GM21423 (cell line): ENCODE measurements around the gene POP7.
"Not testable (repeated sequence)": the region's sequence is repeated elsewhere in the genome, so short reads cannot be mapped to it uniquely, and the experiment has no call there.

Experiments used
- ATAC-seq: cut with Tn5 transposase; IDR thresholded peaks from one replicate; pipeline ENCODE4 v1.9.1; 2021; ENCODE audit warnings: mild to moderate bottlenecking, moderate library complexity; ENCODE audit not compliant: unreplicated experiment

The POP7 gene

GRCh38 chr7:100723732-100724275 lies 17.9 kb downstream of the POP7 start:
- no peak for ATAC-seq

GRCh38 chr7:100724364-100724763 lies 18.4 kb downstream of the POP7 start:
- ATAC-seq: not testable (repeated sequence)

GRCh38 chr7:100726996-100727761 lies 21.3 kb downstream of the POP7 start:
- no peak for ATAC-seq

- ATAC-seq: no peak
Measured at GRCh38 chr7:100728196-100728595, 22.3 kb downstream of the POP7 start.

GRCh38 chr7:100730136-100730800 lies 24.3 kb downstream of the POP7 start:
- no peak for ATAC-seq

- no peak for ATAC-seq
Measured at GRCh38 chr7:100731937-100732636, 26.2 kb downstream of the POP7 start.

- ATAC-seq: no peak
Measured at GRCh38 chr7:100735730-100736129, 29.8 kb downstream of the POP7 start.

GRCh38 chr7:100736671-100737070 lies 30.8 kb downstream of the POP7 start:
- ATAC-seq: no peak

- ATAC-seq: no peak
Measured at GRCh38 chr7:100739934-100740333, 34.0 kb downstream of the POP7 start.

GRCh38 chr7:100744605-100745004 lies 38.7 kb downstream of the POP7 start:
- no peak for ATAC-seq

GRCh38 chr7:100745184-100745583 lies 39.3 kb downstream of the POP7 start:
- no peak for ATAC-seq

GRCh38 chr7:100752994-100753393 lies 47.1 kb downstream of the POP7 start:
- no peak for ATAC-seq

GRCh38 chr7:100753750-100754149 lies 47.8 kb downstream of the POP7 start:
- no peak for ATAC-seq
